Right lobe of liver (tissue), 6 donors: ENCODE results near the gene BIVM. TPM values are rescaled to one million over a fixed set of nuclear protein-coding genes. Genes with fewer than 3 reads are reported as not detected.
A peak's percentile ranks its signal among the peaks of the same experiment; 100 is the strongest.

Experiments used
- ATAC-seq, 4 donors: fragments of 200-7000 bp; cut with Tn5 transposase; one replicate each; pipeline ENCODE4 v1.9.1; 2020; ENCODE audit warnings: mild to moderate bottlenecking in 4 of 4, moderate library complexity in 4 of 4
- DNase-seq, 3 donors: peaks; one replicate each; pipeline ENCODE4 v3.0.0-alpha.2; 2020
- H3K27ac ChIP-seq, 3 donors: fragments of 200-600 bp; one replicate each; pipeline ENCODE4 v1.8.0; 2022
- H3K27me3 ChIP-seq, 2 donors: fragments of 200-600 bp; one replicate each; pipeline ENCODE4 v1.8.0; 2022
- H3K36me3 ChIP-seq, 4 donors: fragments of 200-600 bp; sonication (generic) in 1 of 4; one replicate each; pipeline versions ENCODE4 v1.5.1 to v1.8.0; 2017 to 2022; ENCODE audit warnings: control low read depth in 1 of 4
- H3K4me1 ChIP-seq, 4 donors: fragments of 200-600 bp; sonication (generic) in 1 of 4; one replicate each; pipeline versions ENCODE4 v1.5.1 to v1.8.0; 2017 to 2022; ENCODE audit warnings: control low read depth in 1 of 4
- H3K4me3 ChIP-seq, 3 donors: fragments of 200-600 bp; one replicate each; pipeline ENCODE4 v1.8.0; 2022
- H3K9me3 ChIP-seq, 4 donors: fragments of 200-600 bp; sonication (generic) in 1 of 4; one replicate each; pipeline versions ENCODE4 v1.5.1 to v1.8.0; 2017 to 2022; ENCODE audit warnings: control low read depth in 1 of 4
- CTCF ChIP-seq, 4 donors: fragments of 200-600 bp in 3 of 4; fragments of 450-650 bp in 1 of 4; IDR thresholded peaks; one replicate each; pipeline versions ENCODE4 v1.5.1 to v1.8.0; 2016 to 2022; ENCODE audit warnings: antibody characterized with exemption in 4 of 4, mild to moderate bottlenecking in 2 of 4
- POLR2A ChIP-seq: fragments of 450-650 bp; IDR thresholded peaks from one replicate; pipeline ENCODE4 v1.6.1; 2017; ENCODE audit warnings: antibody characterized with exemption, mild to moderate bottlenecking
- WGBS: methylation state at CpG from one replicate; pipeline ENCODE4 v1.1.6; 2018; ENCODE audit warnings: low coverage, low lambda C conversion rate; ENCODE audit not compliant: insufficient coverage; ENCODE audit errors: missing lambda C conversion rate; 5-methylcytosine and 5-hydroxymethylcytosine counted together
- intact Hi-C, 2 donors: fragments of 100-400 bp; cut with DNase I; formaldehyde crosslinking; loops; one replicate each; pipeline versions ENCODE4 v1.11.2 to v1.14.1; 2022
- total RNA-seq, 6 experiments: library from RNA; depleted of rRNA in 2 of 6; stranded (reverse); fragments of >200 nt in 2 of 6; fragmentation: NEBNext Ultra II Directional in 3 of 6; extraction: Animal tissue kit (Norgen Biotek cat#: 25700) in 3 of 6; gene quantifications; one replicate each; pipeline versions ENCODE4 v1.1.0 to v1.2.4, GENCODE V29; 2016 to 2023
- donor health status: DM: no; HTN: yes; CAD: no.
- donor health status: DM: no; HTN: no; CAD: no.
- donor health status: DM: no; HTN: no; CAD: no.
- donor health status: DM: no; HTN: yes; CAD: no.
- donor health status: DM: no; HTN: yes; CAD: no.

Gene BIVM
- total RNA-seq, 6 experiments from 2014 or later = 12.0 to 19.4 (median 16.8) TPM

- no peaks in the 10 kb centered on the region for H3K9me3 ChIP-seq
- no peak for TF ChIP-seq POLR2A
- no peak for TF ChIP-seq CTCF (IDR thresholded peaks at IDR 0.05)
- WGBS = 39% methylated on average over 1 of the region's 1 CpG
- no peaks in the 10 kb centered on the region for H3K27me3 ChIP-seq
- H3K4me1 ChIP-seq = no peaks in the 10 kb centered on the region
- intact Hi-C loops = no loop called here
- DNase-seq = no peak
- no peak for ATAC-seq
- no peak overlapping the region for H3K27ac ChIP-seq
- no peak overlapping the region for H3K4me3 ChIP-seq
- H3K36me3 ChIP-seq = peaks cover 0 to 71% (median 29%) of the 10 kb centered on the region in 4 donors
These were observed 73.6 kb downstream of the BIVM start for GRCh38 chr13:102872531-102872930.

GRCh38 chr13:102873653-102874052 is 74.7 kb downstream of the BIVM start:
- WGBS = 44% methylated on average over 3 of the region's 3 CpGs
- peaks cover 0 to 59% (median 24%) of the 10 kb centered on the region in 4 donors for H3K36me3 ChIP-seq
- H3K9me3 ChIP-seq = no peaks in the 10 kb centered on the region
- DNase-seq (no peak), ATAC-seq (no peak)
- no peaks in the 10 kb centered on the region for H3K4me1 ChIP-seq
- H3K27me3 ChIP-seq = no peaks in the 10 kb centered on the region
- TF ChIP-seq POLR2A (no peak), CTCF (IDR thresholded peaks at IDR 0.05) (no peak)
- no peak overlapping the region for H3K27ac ChIP-seq
- H3K4me3 ChIP-seq = no peak overlapping the region
- intact Hi-C loops = no loop called here

- DNase-seq = no peak
- TF ChIP-seq POLR2A = no peak
- TF ChIP-seq CTCF (IDR thresholded peaks at IDR 0.05) = no peak
- Histone ChIP-seq H3K4me3 (no peak overlapping the region), H3K36me3 (peaks cover 0 to 52% (median 22%) of the 10 kb centered on the region in 4 donors), H3K9me3 (no peaks in the 10 kb centered on the region), H3K27ac (no peak overlapping the region), H3K27me3 (no peaks in the 10 kb centered on the region), H3K4me1 (no peaks in the 10 kb centered on the region)
- 87% methylated on average over 4 of the region's 4 CpGs for WGBS
- ATAC-seq = no peak
- intact Hi-C loops = no loop called here
These were observed 76.3 kb downstream of the BIVM start for GRCh38 chr13:102875256-102875655.

GRCh38 chr13:102877303-102877702 is 78.4 kb downstream of the BIVM start:
- WGBS = 93% methylated on average over 1 of the region's 1 CpG
- ATAC-seq (peak in 3 of 4 donors; percentile 30 to 92 (median 47)), DNase-seq (no peak)
- Histone ChIP-seq H3K27ac (no peak overlapping the region), H3K36me3 (peaks cover 0 to 45% (median 21%) of the 10 kb centered on the region in 4 donors), H3K4me1 (no peaks in the 10 kb centered on the region), H3K9me3 (no peaks in the 10 kb centered on the region), H3K4me3 (no peak overlapping the region), H3K27me3 (no peaks in the 10 kb centered on the region)
- intact Hi-C loops = no loop called here
- TF ChIP-seq CTCF (IDR thresholded peaks at IDR 0.05) (no peak), POLR2A (no peak)

GRCh38 chr13:102878481-102878880 is 79.6 kb downstream of the BIVM start:
- Histone ChIP-seq H3K27me3 (no peaks in the 10 kb centered on the region), H3K9me3 (no peaks in the 10 kb centered on the region), H3K4me3 (no peak overlapping the region), H3K27ac (no peak overlapping the region), H3K4me1 (no peaks in the 10 kb centered on the region), H3K36me3 (peaks cover 0 to 33% (median 13%) of the 10 kb centered on the region in 4 donors)
- peak in 1 of 4 donors; percentile 17 for ATAC-seq
- no peak for DNase-seq
- WGBS = 59% methylated on average over 5 of the region's 5 CpGs
- TF ChIP-seq POLR2A (no peak), CTCF (IDR thresholded peaks at IDR 0.05) (no peak)
- intact Hi-C loops = no loop called here
